Activated naive CD4-positive, alpha-beta T cell treated with anti-CD3 and anti-CD28 coated beads, Interleukin-2, amount 50 U/mL, for 24 hours (primary cell): ENCODE results near the gene COQ4.

Experiments
- H3K27ac Mint-ChIP-seq: one replicate; pipeline ENCODE4 v1.8.0; 2021; ENCODE audit warnings: mild to moderate bottlenecking, mixed read lengths
- H3K27me3 Mint-ChIP-seq: one replicate; pipeline ENCODE4 v1.8.0; 2021; ENCODE audit warnings: mixed read lengths
- H3K36me3 Mint-ChIP-seq: one replicate; pipeline ENCODE4 v1.8.0; 2021; ENCODE audit warnings: mixed read lengths
- H3K4me1 Mint-ChIP-seq: one replicate; pipeline ENCODE4 v1.8.0; 2021; ENCODE audit warnings: mixed read lengths
- H3K4me3 Mint-ChIP-seq: one replicate; pipeline ENCODE4 v1.8.0; 2021; ENCODE audit warnings: mild to moderate bottlenecking, mixed read lengths
- H3K9me3 Mint-ChIP-seq: one replicate; pipeline ENCODE4 v1.8.0; 2021; ENCODE audit warnings: mixed read lengths

Gene COQ4

GRCh38 chr9:128372784-128373183 is 50.1 kb downstream of the COQ4 start:
- no peaks in the 10 kb centered on the region for H3K27me3 Mint-ChIP-seq
- peaks cover 42% of the 10 kb centered on the region for H3K4me1 Mint-ChIP-seq
- H3K36me3 Mint-ChIP-seq = peaks cover 10% of the 10 kb centered on the region
- peak overlapping the region; percentile 97 for H3K4me3 Mint-ChIP-seq
- H3K9me3 Mint-ChIP-seq = no peaks in the 10 kb centered on the region
- no peak overlapping the region for H3K27ac Mint-ChIP-seq

- no peaks in the 10 kb centered on the region for H3K27me3 Mint-ChIP-seq
- no peaks in the 10 kb centered on the region for H3K9me3 Mint-ChIP-seq
- no peak overlapping the region for H3K4me3 Mint-ChIP-seq
- H3K36me3 Mint-ChIP-seq = peaks cover 12% of the 10 kb centered on the region
- H3K4me1 Mint-ChIP-seq = peaks cover 44% of the 10 kb centered on the region
- H3K27ac Mint-ChIP-seq = no peak overlapping the region
Measured at GRCh38 chr9:128374221-128374675, 51.6 kb downstream of the COQ4 start.

- Mint-ChIP-seq H3K4me3 (no peak overlapping the region), H3K9me3 (no peaks in the 10 kb centered on the region), H3K27me3 (no peaks in the 10 kb centered on the region), H3K27ac (no peak overlapping the region), H3K4me1 (peaks cover 35% of the 10 kb centered on the region), H3K36me3 (peaks cover 12% of the 10 kb centered on the region)
Measured at GRCh38 chr9:128375865-128376264, 53.2 kb downstream of the COQ4 start.

GRCh38 chr9:128382261-128382660 is 59.6 kb downstream of the COQ4 start:
- no peaks in the 10 kb centered on the region for H3K9me3 Mint-ChIP-seq
- no peak overlapping the region for H3K27ac Mint-ChIP-seq
- H3K4me1 Mint-ChIP-seq = peaks cover 3% of the 10 kb centered on the region
- peaks cover 6% of the 10 kb centered on the region for H3K36me3 Mint-ChIP-seq
- H3K27me3 Mint-ChIP-seq = no peaks in the 10 kb centered on the region
- H3K4me3 Mint-ChIP-seq = no peak overlapping the region

- Mint-ChIP-seq H3K27ac (no peak overlapping the region), H3K4me3 (no peak overlapping the region), H3K4me1 (peaks cover 3% of the 10 kb centered on the region), H3K36me3 (peaks cover 6% of the 10 kb centered on the region), H3K9me3 (no peaks in the 10 kb centered on the region), H3K27me3 (no peaks in the 10 kb centered on the region)
Measured at GRCh38 chr9:128383007-128383753, 60.5 kb downstream of the COQ4 start.
